ENCODE measurements around the gene PRMT9.

DNA sequence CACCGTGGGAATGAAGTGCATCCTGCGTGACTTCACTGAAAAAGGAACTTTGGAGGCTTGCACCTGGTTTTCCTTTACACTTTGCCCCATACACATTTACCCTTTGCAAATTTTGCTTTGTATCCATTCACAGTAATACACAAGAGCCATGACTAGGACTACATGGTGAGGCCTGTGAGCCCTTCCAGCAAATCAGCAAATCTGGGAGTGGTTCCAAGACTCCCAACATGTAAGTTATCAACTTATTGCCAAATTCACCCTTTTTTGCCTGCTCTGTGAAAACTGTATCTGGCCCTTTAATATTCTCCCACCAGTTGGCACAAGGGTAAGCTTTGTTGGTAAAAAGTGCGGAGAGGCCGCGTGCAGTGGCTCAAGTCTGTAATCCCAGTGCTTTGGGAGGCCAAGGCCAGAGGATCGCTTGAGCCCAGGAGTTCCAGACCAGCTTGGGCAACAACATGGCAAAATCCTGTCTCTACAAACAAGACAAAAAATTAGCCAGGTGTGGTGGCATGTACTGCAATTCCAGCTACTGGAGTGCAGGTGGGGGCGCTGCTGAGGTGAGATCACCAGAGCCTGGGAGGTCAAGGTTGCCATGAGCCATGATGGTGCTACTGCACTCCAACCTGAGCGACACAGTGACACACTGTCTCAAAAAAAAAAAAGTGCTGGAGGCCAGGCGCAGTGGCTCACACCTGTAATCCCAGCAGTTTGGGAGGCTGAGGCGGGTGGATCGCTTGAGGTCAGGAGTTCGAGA, 5.0 kb downstream of the PRMT9 start:
- peak in 1 of 2 donors; percentile 6 for TF ChIP-seq CTCF (conservative IDR thresholded peaks at IDR 0.05 in 1 of 2, IDR thresholded peaks at IDR 0.05 in 1 of 2; ENCODE audit: extremely low read depth in 1 of 2, insufficient read depth in 1 of 2, low read depth in 1 of 2, low read length in 2 of 2)
- no peak for TF ChIP-seq EZH2 (IDR thresholded peaks at IDR 0.05; ENCODE audit: borderline replicate concordance, low read length)
